Activated naive CD8-positive, alpha-beta T cell (primary cell): Measurements from ENCODE around the gene GLUL.
A peak's percentile ranks its signal among the peaks of the same experiment; 100 is the strongest.

Experiments used
- H3K27ac Mint-ChIP-seq: one replicate; pipeline ENCODE4 v1.8.0; 2021; ENCODE audit warnings: mixed read lengths
- H3K27me3 Mint-ChIP-seq: one replicate; pipeline ENCODE4 v1.8.0; 2021; ENCODE audit warnings: mixed read lengths
- H3K36me3 Mint-ChIP-seq: one replicate; pipeline ENCODE4 v1.8.0; 2021; ENCODE audit warnings: mixed read lengths
- H3K4me1 Mint-ChIP-seq: one replicate; pipeline ENCODE4 v1.8.0; 2021; ENCODE audit warnings: low read depth, mixed read lengths
- H3K4me3 Mint-ChIP-seq: one replicate; pipeline ENCODE4 v1.8.0; 2021; ENCODE audit warnings: mild to moderate bottlenecking, mixed read lengths
- H3K9me3 Mint-ChIP-seq: one replicate; pipeline ENCODE4 v1.8.0; 2021; ENCODE audit warnings: low read depth, mixed read lengths

GLUL gene

DNA sequence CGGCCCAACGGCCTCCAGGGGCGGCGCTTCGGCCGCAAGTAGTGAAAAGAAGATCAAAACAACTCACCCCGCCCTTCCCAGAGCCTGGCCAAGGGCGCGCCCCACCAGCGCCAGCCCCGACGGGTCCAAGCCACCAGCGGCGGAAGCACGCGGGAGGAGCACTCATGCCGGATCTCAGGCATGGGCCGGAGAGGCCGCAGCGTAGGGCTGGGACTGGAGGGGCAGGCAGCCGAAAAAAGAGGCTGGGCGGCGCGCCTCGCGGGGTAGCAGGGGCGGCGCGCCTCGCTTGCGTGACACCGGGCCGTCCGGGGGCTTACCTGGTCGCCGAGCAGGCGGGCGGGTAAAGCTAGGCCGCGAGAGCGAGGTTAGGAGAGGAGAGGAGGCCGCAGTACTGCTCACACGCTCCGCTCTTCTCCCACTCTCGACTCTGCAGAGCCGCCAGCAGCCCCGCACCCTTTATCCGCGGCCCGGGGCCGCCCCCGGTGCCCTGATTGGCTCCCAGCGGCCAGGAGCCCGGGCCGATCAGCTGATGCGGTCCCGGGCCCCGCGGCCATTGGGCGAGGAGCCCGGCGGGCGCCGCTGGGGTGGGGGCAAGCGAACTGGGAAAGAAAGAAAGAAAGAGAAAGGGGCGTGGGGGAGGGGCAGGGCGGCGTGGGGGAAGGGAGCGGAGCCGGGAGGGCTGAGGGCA, at the start of gene GLUL:
Gene GLUL, minus strand, starts transcription at position 429 of the 688 bp plus-strand sequence. CDS start 3,053 bp downstream, outside the sequence.
- H3K9me3 Mint-ChIP-seq, result no peaks in the 10 kb centered on the region
- peak within 1 kb of the TSS; percentile 84 for H3K27ac Mint-ChIP-seq
- H3K36me3 Mint-ChIP-seq, result no peaks in the 10 kb centered on the region
- H3K4me1 Mint-ChIP-seq, result peaks cover 25% of the 10 kb centered on the region
- peaks cover 20% of the 10 kb centered on the region for H3K27me3 Mint-ChIP-seq
- H3K4me3 Mint-ChIP-seq, result peak within 1 kb of the TSS; percentile 89

DNA sequence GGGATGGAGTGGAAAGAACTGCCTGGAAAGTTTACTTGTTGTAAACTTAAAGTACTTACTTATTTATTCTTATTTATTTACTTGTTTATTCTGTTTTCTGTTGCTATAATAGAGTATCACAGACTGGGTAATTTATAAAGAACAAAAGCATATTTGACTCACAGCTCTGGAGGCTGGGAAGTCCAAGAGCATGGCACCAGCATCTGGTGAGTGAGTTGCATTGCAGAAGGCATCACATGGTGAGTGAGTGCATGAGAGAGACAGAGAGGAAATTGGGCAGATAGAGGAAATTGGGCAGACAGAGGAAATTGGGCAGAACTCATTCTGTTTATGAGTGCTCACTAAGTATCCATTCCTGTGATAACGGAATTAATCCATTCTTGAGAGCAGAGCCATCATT, 46.7 kb upstream of the GLUL start:
- Mint-ChIP-seq H3K4me1 (no peaks in the 10 kb centered on the region), H3K27me3 (peaks cover 2% of the 10 kb centered on the region), H3K9me3 (peaks cover 4% of the 10 kb centered on the region), H3K36me3 (peaks cover 4% of the 10 kb centered on the region), H3K4me3 (no peak overlapping the region), H3K27ac (no peak overlapping the region)

DNA sequence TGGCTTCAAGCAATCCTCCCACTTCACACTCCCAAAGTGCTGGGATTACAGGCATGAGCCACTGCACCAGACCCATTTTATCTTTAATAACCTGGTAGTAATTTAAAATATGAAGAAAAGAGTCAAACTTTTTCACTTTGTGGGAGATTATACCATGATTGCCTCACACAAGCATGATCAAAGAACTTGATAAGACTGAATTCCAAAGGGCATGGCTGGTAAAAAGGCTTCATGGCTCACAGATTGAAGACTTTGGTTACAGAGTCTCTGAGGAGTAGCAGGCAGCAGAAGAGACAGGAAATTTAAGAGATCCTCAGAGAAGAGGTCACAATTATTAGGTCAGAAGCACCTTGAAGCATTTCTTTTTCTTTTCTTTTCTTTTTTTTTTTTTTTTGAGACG, 42.0 kb upstream of the GLUL start:
- H3K9me3 Mint-ChIP-seq, result peaks cover 4% of the 10 kb centered on the region
- H3K4me1 Mint-ChIP-seq, result peaks cover 13% of the 10 kb centered on the region
- H3K36me3 Mint-ChIP-seq, result peaks cover 4% of the 10 kb centered on the region
- H3K4me3 Mint-ChIP-seq, result no peak overlapping the region
- H3K27ac Mint-ChIP-seq, result no peak overlapping the region
- peaks cover 2% of the 10 kb centered on the region for H3K27me3 Mint-ChIP-seq

DNA sequence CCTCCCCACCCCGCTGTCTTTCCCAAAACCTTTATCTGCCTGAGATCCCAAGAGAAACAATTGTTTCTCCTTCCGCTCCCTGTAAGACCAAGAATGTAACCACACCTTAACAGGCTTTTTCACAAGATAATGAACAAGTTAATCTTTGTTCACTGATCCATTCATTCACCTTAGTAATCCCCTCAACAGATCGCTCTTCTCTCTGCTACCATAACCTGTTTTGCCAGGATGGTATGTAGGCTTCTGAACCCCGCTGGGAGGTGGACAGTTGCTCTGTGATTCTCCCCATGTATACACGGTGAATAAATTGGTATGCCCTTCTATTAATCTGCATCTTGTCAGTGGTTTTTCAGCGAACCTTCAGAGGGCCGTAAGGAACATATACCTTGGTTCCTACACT, 39.7 kb upstream of the GLUL start:
- Mint-ChIP-seq H3K4me3 (no peak overlapping the region), H3K27ac (no peak overlapping the region), H3K9me3 (no peaks in the 10 kb centered on the region), H3K4me1 (peaks cover 13% of the 10 kb centered on the region), H3K36me3 (no peaks in the 10 kb centered on the region), H3K27me3 (no peaks in the 10 kb centered on the region)

DNA sequence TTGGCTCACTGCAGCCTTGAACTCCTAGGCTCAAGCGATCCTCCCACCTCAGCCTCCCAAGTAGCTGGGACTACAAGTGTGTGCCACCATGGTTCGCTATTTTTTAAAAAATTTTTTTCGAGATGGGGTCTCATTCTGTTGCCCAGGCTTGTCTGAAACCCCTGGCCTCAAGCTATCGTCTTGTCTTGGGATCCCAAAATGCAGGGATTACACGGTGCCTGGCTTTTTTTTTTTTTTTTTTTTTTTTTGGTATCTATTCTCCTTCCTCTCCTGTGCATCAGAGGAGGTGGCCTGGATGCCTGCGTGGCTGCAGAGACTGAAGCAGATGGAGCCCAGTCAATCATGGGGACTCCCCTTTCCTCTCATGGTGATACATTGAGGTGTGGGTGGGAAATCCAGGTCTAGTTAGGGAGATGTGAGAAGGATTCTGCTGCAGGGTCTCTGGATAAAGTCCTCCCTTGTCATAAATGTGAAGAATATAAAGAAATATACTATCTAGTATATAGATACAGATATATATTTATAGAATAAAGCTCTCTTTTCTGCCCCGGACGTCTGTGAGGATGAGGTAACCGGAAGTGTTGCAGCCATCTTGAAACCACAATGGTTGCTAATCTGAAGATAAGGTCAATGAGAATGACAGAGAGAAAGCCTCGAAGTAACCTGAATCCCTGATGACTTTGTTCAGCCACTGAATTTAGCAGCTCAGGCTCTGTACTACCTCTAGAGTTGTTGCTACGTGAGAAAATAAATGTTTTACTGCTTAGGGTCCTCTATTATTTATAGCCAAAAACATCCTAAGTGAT, 38.9 kb upstream of the GLUL start:
- Mint-ChIP-seq H3K27ac (no peak overlapping the region), H3K4me3 (no peak overlapping the region), H3K27me3 (no peaks in the 10 kb centered on the region), H3K4me1 (peaks cover 13% of the 10 kb centered on the region), H3K36me3 (no peaks in the 10 kb centered on the region), H3K9me3 (no peaks in the 10 kb centered on the region)

DNA sequence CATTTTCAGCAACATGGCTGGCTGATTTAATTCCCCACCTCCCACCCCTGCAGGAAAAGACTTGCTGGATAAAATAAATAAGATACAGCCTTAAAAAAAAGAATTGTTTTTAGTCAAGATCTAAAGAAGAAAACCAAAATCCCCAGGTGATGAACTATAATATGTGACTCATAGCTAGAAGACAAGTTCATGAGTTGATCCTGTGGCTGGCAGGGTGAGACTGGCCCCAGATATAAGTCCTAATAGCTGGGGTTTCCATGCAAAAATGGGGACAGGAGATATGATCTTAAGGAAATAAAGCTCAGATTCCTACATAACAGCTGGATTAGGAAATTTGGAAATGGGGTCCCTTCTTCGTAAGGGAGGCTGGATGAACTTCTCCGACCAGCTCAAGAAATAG, 36.5 kb upstream of the GLUL start:
- H3K9me3 Mint-ChIP-seq, result no peaks in the 10 kb centered on the region
- H3K27ac Mint-ChIP-seq, result no peak overlapping the region
- peaks cover 13% of the 10 kb centered on the region for H3K4me1 Mint-ChIP-seq
- peaks cover 2% of the 10 kb centered on the region for H3K27me3 Mint-ChIP-seq
- no peaks in the 10 kb centered on the region for H3K36me3 Mint-ChIP-seq
- no peak overlapping the region for H3K4me3 Mint-ChIP-seq

DNA sequence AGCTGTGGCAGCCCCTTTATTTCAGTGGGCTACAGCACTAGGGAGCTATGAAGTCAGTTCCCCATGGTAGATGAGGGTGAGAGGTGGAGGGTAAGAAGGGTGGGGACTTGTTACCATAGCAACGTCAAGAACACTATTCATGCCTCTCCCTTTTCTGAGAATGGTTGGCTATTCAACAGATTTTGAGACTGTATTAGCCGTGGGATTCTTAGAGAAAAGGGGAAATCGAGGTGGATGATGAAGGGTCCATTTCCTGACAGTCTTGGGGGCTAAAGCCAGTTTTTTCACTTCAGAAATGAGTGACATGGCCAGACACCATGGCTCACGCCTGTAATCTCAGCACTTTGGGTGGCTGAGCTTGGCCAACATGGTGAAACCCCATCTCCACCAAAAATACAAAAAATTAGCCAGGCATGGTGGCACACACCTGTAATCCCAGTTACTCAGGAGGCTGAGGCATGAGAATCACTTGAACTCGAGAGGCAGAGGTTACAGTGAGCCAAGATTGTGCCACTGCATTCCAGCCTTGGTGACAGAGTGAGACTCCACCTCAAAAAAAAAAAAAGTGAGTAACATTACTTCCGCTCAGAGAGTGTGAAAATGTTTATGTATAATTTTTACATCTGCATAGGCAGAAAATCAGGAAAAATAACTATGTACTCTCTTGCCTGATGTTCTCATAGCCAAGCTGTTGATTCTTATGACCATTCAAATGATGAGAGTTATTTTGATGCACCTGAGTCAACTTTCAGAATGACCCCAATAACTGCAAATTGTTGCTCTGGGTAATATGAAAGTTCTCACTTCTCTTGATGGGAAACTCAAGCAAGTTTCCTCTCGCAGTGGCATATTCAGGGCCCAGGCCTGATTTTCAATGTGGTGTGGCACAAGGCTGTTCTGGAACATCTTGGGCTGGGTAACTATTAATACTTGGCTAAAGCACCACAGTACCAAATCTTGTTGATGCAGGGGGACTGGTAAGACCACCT, 35.1 kb upstream of the GLUL start:
- H3K27me3 Mint-ChIP-seq, result peaks cover 2% of the 10 kb centered on the region
- H3K27ac Mint-ChIP-seq, result no peak overlapping the region
- H3K9me3 Mint-ChIP-seq, result no peaks in the 10 kb centered on the region
- no peak overlapping the region for H3K4me3 Mint-ChIP-seq
- peaks cover 13% of the 10 kb centered on the region for H3K4me1 Mint-ChIP-seq
- no peaks in the 10 kb centered on the region for H3K36me3 Mint-ChIP-seq

DNA sequence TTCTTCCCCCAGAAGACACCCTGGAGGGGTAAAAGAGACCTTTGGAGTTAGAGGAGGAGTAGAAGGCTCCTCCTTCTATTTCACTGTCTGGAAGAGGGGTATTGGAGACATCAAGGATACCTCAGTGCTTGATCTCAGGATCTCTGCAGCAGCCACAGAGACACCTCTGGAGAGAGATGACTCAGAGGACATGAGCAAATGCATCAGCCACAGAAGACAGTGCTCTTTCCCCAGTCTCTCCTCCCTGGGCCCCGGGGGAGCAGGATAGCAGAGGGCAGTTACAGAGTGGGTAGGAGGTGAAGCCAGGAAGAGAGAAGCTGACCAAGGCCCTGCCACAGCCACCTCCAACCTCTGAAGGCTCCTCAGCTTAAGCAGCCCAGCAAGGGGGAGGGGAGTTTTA, 24.2 kb upstream of the GLUL start:
- Mint-ChIP-seq H3K9me3 (no peaks in the 10 kb centered on the region), H3K36me3 (no peaks in the 10 kb centered on the region), H3K4me3 (no peak overlapping the region), H3K27me3 (peaks cover 11% of the 10 kb centered on the region), H3K27ac (no peak overlapping the region), H3K4me1 (no peaks in the 10 kb centered on the region)

DNA sequence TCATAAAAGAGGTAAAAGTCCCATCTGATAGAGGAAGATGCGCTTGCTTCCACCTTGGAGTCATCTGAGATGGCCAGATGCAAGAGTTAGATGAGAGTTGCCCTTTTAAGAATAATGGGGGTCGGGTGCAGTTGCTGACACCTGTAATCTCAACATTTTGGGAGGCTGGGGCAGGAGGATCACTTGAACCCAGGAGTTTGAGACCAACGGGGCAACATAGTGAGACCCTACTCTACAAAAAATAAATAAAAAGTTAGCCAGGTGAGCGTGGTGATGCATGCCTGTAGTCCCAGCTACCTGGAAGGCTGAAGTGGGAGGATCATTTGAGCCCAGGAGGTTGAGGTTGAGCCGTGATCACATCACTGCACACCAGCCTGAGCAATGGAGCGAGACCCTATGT, 22.4 kb upstream of the GLUL start:
- Mint-ChIP-seq H3K4me1 (no peaks in the 10 kb centered on the region), H3K4me3 (no peak overlapping the region), H3K9me3 (no peaks in the 10 kb centered on the region), H3K36me3 (no peaks in the 10 kb centered on the region), H3K27me3 (peaks cover 15% of the 10 kb centered on the region), H3K27ac (no peak overlapping the region)

DNA sequence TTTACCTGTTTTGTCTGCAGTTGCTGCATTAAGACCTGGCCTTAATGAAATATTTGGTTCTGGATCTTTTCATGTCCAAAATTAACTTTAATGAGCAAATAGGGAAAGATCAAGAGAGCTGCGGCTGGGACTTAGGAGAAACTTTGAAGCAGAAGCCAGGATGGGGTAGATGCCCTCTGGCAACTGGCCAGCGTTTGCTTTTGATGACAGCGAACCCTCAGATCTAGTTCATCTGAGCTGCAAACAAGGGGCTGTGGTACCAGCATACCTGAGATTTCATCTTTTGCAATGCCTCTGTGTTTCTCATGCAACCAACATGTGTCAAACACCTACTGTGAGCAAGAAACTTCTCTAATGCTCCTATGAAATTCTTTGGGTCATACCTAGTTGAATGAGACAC, 21.9 kb upstream of the GLUL start:
- Mint-ChIP-seq H3K27me3 (peaks cover 15% of the 10 kb centered on the region), H3K36me3 (no peaks in the 10 kb centered on the region), H3K4me1 (no peaks in the 10 kb centered on the region), H3K27ac (no peak overlapping the region), H3K9me3 (no peaks in the 10 kb centered on the region), H3K4me3 (no peak overlapping the region)

DNA sequence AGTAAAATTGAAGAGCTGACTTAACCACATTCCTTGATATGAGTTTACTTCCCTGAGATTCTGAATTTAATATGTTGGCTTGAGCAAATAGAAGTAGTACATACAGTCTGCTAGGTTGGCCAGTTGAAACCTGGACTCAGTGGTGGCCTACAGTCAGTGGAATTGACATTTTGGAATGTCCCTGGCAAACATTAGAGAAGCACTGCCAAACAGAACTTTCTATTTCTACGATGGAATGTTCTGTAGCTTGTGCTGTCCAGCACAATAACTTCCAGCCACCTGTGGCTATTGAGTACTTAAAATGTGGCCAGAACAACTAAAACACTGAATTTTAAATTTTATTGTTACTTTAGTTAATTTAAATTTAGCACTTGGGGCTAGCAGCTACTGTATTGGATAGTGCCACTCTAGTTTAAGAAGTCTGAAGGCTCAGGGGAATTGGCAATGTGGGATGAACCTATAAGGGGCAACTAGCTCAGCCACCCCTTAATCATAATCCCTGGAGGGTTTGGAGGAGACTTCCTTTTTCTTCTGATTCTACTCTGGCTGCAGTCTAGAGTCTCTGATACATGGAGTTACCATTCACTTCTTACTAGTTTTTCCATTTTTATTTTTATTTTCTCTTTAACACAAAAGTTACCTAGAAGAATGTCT, 19.2 kb upstream of the GLUL start:
- no peaks in the 10 kb centered on the region for H3K9me3 Mint-ChIP-seq
- no peaks in the 10 kb centered on the region for H3K36me3 Mint-ChIP-seq
- no peaks in the 10 kb centered on the region for H3K4me1 Mint-ChIP-seq
- H3K27ac Mint-ChIP-seq, result no peak overlapping the region
- H3K4me3 Mint-ChIP-seq, result no peak overlapping the region
- peaks cover 14% of the 10 kb centered on the region for H3K27me3 Mint-ChIP-seq

DNA sequence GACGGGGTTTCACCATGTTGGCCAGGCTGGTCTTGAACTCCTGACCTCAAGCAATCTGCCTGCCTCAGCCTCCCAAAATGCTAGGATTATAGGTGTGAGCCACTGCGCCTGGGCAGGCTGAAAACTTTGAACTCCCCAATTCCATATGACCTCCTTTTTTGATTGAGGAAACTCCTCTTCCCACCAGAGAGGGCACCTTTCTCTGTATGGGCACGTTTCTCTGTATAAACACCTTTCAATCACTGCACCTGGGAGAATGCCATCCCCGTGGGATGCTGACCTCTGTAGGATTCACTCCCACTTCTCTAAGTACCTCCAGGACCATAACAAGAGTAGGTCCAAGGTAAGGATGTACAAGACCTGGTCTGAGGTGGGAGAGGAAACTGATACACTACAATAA, 18.5 kb upstream of the GLUL start:
- peaks cover 15% of the 10 kb centered on the region for H3K27me3 Mint-ChIP-seq
- no peaks in the 10 kb centered on the region for H3K4me1 Mint-ChIP-seq
- H3K9me3 Mint-ChIP-seq, result no peaks in the 10 kb centered on the region
- H3K36me3 Mint-ChIP-seq, result no peaks in the 10 kb centered on the region
- H3K4me3 Mint-ChIP-seq, result no peak overlapping the region
- no peak overlapping the region for H3K27ac Mint-ChIP-seq

DNA sequence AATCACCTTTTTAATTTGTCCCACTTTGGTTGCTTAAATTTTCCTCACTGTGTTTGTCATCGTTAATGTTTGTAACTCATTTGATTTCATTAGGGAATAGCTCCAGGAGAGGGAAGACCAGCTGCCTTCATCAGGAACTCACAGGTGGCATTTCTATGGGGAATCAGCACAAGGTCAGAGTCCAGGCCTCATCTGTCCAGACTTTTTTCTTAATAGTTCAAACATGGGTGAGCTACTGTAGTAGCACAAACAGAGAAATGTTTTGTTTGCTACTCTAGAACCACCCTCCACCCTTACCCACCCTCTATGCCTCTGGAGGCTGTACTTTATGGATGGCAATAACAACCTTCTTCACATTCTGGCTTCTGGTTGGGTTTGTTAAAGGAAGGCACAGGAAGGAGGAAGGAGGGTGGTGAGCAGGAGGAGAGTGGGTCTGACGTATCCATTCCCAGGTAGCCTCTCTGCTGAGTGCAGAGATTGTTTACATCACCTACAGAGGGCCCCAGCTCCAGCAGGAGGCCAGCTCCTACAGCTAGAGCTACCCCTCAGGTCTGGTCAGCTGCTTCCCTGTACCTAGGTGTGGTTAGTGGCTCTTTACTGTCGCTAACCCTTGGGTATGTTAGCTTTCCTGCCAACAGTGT, 17.0 kb upstream of the GLUL start:
- H3K4me1 Mint-ChIP-seq, result no peaks in the 10 kb centered on the region

DNA sequence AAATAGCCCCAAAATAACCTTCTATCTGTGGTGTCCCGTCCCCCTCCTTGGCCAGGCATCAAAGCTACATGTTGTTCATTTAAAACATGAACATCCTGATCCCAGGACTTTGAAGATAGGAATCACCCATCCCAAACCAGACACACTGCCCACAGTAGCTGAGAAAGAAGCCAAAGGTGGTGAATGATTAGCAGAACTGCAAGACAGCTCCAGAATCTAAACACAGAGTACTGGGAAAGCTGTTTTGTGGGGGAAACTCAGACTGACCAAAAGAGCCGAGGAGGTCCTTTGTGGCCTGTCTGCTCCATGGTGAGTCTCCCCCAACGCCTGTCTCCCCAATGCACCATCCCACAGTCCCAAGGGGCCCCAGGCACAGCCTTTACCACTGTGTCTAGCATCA, 16.1 kb upstream of the GLUL start:
- Mint-ChIP-seq H3K4me1 (no peaks in the 10 kb centered on the region), H3K36me3 (no peaks in the 10 kb centered on the region), H3K4me3 (no peak overlapping the region), H3K27ac (no peak overlapping the region), H3K27me3 (peaks cover 14% of the 10 kb centered on the region), H3K9me3 (no peaks in the 10 kb centered on the region)

More for the DNA sequence above, 17.0 kb upstream of the GLUL start:
- Mint-ChIP-seq H3K9me3 (no peaks in the 10 kb centered on the region), H3K27ac (no peak overlapping the region), H3K36me3 (no peaks in the 10 kb centered on the region), H3K27me3 (peaks cover 14% of the 10 kb centered on the region), H3K4me3 (no peak overlapping the region)
